Smooth muscle cell (in vitro differentiated cells): Measurements from ENCODE around the gene TRIM17. TPM values are rescaled to one million over a fixed set of nuclear protein-coding genes. Genes with fewer than 3 reads are reported as not detected.

Experiments
- DNase-seq: peaks from one replicate; lab custom pipeline; 2025; ENCODE audit not compliant: unreplicated experiment; lab: John Stamatoyannopoulos, UW
- H2AFZ ChIP-seq: fragments of 200-600 bp; sonication (generic); 2 replicates; pipeline ENCODE4 v1.6.0; 2016; ENCODE audit warnings: antibody characterized with exemption, low read depth, mild to moderate bottlenecking
- H3F3A ChIP-seq: fragments of 200-600 bp; sonication (generic); 2 replicates; pipeline ENCODE4 v1.6.0; 2017; ENCODE audit warnings: antibody characterized with exemption, low read depth
- H3K27ac ChIP-seq: fragments of 200-600 bp; sonication (generic); 2 replicates; pipeline ENCODE4 v1.5.1; 2016; ENCODE audit warnings: low read depth, mild to moderate bottlenecking
- H3K27me3 ChIP-seq: fragments of 200-600 bp; sonication (generic); 2 replicates; pipeline ENCODE4 v1.6.1; 2016; ENCODE audit warnings: low read depth, mild to moderate bottlenecking
- H3K36me3 ChIP-seq: fragments of 200-600 bp; sonication (generic); 2 replicates; pipeline ENCODE4 v1.5.1; 2016; ENCODE audit warnings: low read depth
- H3K4me1 ChIP-seq: fragments of 200-600 bp; sonication (generic); 2 replicates; pipeline ENCODE4 v1.5.1; 2016; ENCODE audit warnings: low read depth
- H3K4me2 ChIP-seq: fragments of 200-600 bp; sonication (generic); 2 replicates; pipeline ENCODE4 v1.6.0; 2016; ENCODE audit warnings: mild to moderate bottlenecking
- H3K4me3 ChIP-seq: fragments of 200-600 bp; sonication (generic); 2 replicates; pipeline ENCODE4 v1.5.1; 2016; ENCODE audit warnings: mild to moderate bottlenecking
- H3K79me2 ChIP-seq: fragments of 200-600 bp; sonication (generic); 2 replicates; pipeline ENCODE4 v1.6.0; 2016; ENCODE audit warnings: low read depth, mild to moderate bottlenecking
- H3K9ac ChIP-seq: fragments of 200-600 bp; sonication (generic); 2 replicates; pipeline ENCODE4 v1.6.0; 2016; ENCODE audit warnings: low read depth
- H3K9me3 ChIP-seq: fragments of 200-600 bp; sonication (generic); replicated peaks from 2 replicates; pipeline ENCODE4 v1.5.1; 2016; ENCODE audit warnings: low read depth
- H4K20me1 ChIP-seq: fragments of 200-600 bp; sonication (generic); 2 replicates; pipeline ENCODE4 v1.6.0; 2016; ENCODE audit warnings: low read depth
- CTCF ChIP-seq: fragments of 200-600 bp; sonication (generic); IDR thresholded peaks from 2 replicates; pipeline ENCODE4 v1.5.1; 2017; ENCODE audit warnings: borderline replicate concordance, mild to moderate bottlenecking, antibody characterized with exemption; ENCODE audit not compliant: insufficient read depth, poor library complexity, severe bottlenecking
- WGBS: methylation state at CpG from one replicate; pipeline ENCODE4 v1.1.7; 2016; ENCODE audit warnings: low lambda C conversion rate; 5-methylcytosine and 5-hydroxymethylcytosine counted together
- polyA plus RNA-seq: library from polyadenylated mRNA; unstranded; fragments of >200 nt; fragmentation: Nextera tagmentation; extraction: Ambion mirVana; gene quantifications from 2 replicates; pipeline ENCODE4 v1.2.1, GENCODE V29; 2016
- total RNA-seq: library from RNA; depleted of rRNA; stranded (reverse); fragments of >200 nt; gene quantifications from 2 replicates; pipeline ENCODE4 v1.2.3, GENCODE V29; 2014

The TRIM17 gene
- total and polyA plus RNA-seq, 2 experiments from 2014 or later: 1.5 to 1.6 TPM

DNA sequence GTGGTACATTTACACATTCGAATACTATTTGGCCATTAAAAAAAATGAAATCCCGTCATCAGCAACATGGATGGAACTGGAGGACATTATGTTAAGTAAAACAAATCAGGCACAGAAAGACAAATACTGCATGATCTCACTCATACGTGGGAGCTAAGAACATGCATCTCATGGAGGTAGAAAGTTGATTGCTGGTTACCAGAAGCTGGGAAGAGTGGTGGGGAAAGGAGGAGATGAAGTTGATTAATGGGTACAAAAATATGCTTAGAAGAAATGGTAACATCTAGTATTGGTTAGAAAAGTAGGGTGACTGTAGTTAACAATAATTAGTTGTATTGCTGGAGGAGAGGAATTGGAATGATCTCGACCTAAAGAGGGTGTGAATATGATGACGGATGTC, 45.9 kb upstream of the TRIM17 start:
- H3K27ac ChIP-seq: no peak overlapping the region
- no peak overlapping the region for H3K9ac ChIP-seq
- H3K27me3 ChIP-seq: peaks cover 79% of the 10 kb centered on the region

DNA sequence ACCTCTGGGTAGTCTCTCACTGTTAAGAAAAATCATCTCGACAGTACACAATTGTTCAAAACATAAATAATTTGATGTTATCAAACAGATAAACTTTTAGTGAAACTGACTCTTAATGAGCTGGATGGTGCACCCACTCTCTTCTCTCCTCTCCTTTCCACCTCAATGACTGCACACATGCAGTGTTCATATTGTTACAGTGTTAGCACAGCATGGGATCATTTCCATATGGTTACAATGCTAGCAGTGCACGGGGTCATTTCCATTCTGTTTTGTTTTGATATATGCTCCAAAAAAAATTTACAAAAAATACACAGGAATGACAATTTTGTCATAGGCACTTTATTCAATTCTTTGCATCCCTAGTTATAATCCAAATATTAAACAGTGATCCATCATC, 44.2 kb upstream of the TRIM17 start:
- TF ChIP-seq CTCF: no peak
- H3F3A ChIP-seq: peaks cover 8% of the 10 kb centered on the region
- no peaks in the 10 kb centered on the region for H3K36me3 ChIP-seq
- WGBS: 85% methylated on average over 2 of the region's 2 CpGs
- H2AFZ ChIP-seq: no peak overlapping the region
- no peaks in the 10 kb centered on the region for H3K9me3 ChIP-seq
- peaks cover 11% of the 10 kb centered on the region for H3K4me1 ChIP-seq
- no peak for DNase-seq
- H3K9ac ChIP-seq: no peak overlapping the region
- H4K20me1 ChIP-seq: peaks cover 4% of the 10 kb centered on the region
- no peak overlapping the region for H3K4me3 ChIP-seq
- peaks cover 8% of the 10 kb centered on the region for H3K79me2 ChIP-seq
- H3K27ac ChIP-seq: no peak overlapping the region
- peaks cover 72% of the 10 kb centered on the region for H3K27me3 ChIP-seq
- no peak overlapping the region for H3K4me2 ChIP-seq

More for the DNA sequence above, 45.9 kb upstream of the TRIM17 start:
- Histone ChIP-seq H3K79me2 (no peaks in the 10 kb centered on the region), H3K9me3 (no peaks in the 10 kb centered on the region), H4K20me1 (no peaks in the 10 kb centered on the region), H3F3A (no peaks in the 10 kb centered on the region), H3K36me3 (no peaks in the 10 kb centered on the region), H3K4me3 (no peak overlapping the region), H3K4me2 (no peak overlapping the region), H2AFZ (no peak overlapping the region), H3K4me1 (no peaks in the 10 kb centered on the region)
- TF ChIP-seq CTCF: no peak
- 86% methylated on average over 5 of the region's 5 CpGs for WGBS
- no peak for DNase-seq

DNA sequence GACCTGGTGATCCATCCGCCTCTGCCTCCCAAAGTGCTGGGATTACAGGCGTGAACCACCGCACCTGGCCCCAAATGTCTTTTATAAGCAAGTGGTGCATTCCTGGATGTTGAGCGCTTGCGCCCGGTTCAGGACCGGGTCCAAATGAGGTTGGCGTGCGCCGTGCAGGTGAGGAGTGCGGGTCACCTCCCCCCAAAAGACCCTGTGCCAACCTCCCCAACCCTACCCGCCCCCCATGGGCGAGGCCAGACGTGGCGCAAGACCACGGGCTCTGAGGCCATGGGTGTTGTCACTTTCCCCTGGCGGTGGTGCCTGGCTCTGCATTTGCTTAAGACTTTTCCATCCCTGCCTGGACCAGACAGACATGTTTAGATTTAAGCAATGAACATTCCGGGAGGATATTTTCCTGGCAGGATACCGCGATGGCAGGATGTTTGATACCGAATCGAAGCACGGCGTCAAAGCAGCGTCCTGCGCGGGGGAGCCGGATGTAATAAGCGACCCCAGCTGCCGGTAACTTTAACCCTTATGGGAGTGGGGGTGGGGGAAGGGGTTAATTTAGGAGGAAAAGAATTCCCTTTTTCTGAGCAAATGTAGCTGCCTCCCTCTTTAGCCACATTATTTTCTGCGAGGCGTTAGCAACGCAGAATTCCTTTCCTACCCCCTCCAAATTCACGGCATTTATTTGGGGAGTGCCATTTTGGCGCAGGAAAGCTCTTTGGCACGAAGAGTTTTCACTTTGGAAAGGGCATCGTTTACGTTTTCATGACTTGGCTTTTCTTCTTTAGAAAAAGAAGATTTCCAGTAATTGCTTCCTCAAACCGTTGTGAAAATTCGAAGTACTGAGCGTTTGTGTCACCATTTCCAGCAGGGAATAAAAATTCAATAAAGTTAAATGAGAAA, 42.7 kb upstream of the TRIM17 start:
- DNase-seq: no peak
- Histone ChIP-seq H2AFZ (peak overlapping the region; percentile 75), H3K4me1 (peaks cover 13% of the 10 kb centered on the region), H3K27me3 (peaks cover 57% of the 10 kb centered on the region), H3F3A (peaks cover 8% of the 10 kb centered on the region), H3K4me3 (peak overlapping the region; percentile 65), H3K9me3 (no peaks in the 10 kb centered on the region), H3K27ac (no peak overlapping the region), H3K9ac (no peak overlapping the region), H4K20me1 (peaks cover 4% of the 10 kb centered on the region), H3K4me2 (peak overlapping the region; percentile 90), H3K36me3 (no peaks in the 10 kb centered on the region), H3K79me2 (peaks cover 10% of the 10 kb centered on the region)
- 8% methylated on average over 41 of the region's 41 CpGs for WGBS
- TF ChIP-seq CTCF: peak; percentile 76
